Measurements from ENCODE around the gene BCAM. TPM values are rescaled to one million over a fixed set of nuclear protein-coding genes. Genes with fewer than 3 reads are reported as not detected.
A peak's percentile ranks its signal among the peaks of the same experiment; 100 is the strongest.

The BCAM gene, protein sequence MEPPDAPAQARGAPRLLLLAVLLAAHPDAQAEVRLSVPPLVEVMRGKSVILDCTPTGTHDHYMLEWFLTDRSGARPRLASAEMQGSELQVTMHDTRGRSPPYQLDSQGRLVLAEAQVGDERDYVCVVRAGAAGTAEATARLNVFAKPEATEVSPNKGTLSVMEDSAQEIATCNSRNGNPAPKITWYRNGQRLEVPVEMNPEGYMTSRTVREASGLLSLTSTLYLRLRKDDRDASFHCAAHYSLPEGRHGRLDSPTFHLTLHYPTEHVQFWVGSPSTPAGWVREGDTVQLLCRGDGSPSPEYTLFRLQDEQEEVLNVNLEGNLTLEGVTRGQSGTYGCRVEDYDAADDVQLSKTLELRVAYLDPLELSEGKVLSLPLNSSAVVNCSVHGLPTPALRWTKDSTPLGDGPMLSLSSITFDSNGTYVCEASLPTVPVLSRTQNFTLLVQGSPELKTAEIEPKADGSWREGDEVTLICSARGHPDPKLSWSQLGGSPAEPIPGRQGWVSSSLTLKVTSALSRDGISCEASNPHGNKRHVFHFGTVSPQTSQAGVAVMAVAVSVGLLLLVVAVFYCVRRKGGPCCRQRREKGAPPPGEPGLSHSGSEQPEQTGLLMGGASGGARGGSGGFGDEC
- 29.4 and 41.2 TPM in 2 replicates for total RNA-seq

DNA sequence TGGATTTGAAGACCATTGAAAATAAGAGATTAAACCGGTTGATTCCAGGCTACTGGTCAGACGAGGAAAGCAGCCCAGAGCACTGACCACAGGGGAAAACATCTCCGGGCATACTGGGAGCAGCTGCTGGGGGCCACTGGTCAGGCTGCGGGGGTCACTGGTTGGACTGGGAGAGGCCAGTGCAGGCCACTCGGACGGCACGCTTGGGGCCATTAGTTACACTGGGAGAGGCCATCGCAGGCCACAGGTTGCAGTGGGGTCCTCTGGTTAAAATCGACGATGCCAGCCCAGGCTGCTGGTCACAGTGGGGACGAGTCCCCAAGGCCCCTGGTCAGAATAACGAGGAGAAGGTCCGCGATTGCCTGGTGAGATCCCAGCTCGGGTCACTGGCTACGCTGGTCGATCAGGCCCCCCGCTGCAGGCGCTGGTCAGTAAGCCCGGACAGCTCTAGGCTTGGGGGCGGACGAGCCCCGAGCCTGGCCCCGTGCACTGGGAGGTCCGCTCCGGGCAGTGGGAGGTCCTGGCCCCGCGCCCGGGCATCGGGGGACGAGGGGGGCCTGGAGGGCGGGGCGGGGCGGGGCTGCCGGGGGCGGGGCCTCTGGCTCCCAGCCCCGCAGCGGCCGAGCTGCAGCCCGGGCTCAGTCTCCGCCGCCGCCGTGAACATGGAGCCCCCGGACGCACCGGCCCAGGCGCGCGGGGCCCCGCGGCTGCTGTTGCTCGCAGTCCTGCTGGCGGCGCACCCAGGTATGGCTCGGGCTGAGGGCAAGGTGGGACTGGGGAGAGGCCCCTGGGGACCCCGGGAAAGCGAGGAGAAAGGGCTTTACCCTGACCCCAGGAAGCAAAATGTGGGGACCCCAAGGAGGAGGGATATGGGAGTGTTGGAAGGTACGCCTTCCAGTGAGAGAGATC is at the start of gene BCAM:
Gene BCAM, plus strand, starts transcription at position 641 of the 909 bp plus-strand sequence. Its CDS starts 22 bp downstream, at position 663.

DNA sequence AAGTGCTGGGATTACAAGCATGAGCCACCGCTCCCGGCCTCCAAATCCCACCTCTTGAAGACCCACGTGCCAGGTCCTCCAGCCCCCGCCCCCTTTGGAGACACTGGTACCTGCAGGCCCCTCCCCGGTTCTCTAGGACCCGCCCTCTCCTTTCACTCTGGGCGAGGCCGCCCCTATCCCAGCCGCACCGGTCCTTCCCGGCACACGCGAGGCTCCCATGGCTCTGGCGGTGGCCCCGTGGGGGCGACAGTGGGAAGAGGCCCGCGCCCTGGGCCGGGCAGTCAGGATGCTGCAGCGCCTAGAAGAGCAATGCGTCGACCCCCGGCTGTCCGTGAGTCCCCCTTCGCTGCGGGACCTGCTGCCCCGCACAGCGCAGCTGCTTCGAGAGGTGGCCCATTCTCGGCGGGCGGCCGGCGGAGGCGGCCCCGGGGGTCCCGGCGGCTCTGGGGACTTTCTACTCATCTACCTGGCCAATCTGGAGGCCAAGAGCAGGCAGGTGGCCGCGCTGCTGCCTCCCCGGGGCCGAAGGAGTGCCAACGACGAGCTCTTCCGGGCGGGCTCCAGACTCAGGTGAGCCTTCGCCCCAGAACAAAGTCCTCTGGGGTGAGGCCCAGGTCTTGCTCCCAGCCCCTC is 31.1 kb upstream of the BCAM start, which contains the start of gene CBLC:
Gene CBLC, plus strand, starts transcription at position 176 of the 633 bp plus-strand sequence. Its CDS starts 42 bp downstream, at position 218.

DNA sequence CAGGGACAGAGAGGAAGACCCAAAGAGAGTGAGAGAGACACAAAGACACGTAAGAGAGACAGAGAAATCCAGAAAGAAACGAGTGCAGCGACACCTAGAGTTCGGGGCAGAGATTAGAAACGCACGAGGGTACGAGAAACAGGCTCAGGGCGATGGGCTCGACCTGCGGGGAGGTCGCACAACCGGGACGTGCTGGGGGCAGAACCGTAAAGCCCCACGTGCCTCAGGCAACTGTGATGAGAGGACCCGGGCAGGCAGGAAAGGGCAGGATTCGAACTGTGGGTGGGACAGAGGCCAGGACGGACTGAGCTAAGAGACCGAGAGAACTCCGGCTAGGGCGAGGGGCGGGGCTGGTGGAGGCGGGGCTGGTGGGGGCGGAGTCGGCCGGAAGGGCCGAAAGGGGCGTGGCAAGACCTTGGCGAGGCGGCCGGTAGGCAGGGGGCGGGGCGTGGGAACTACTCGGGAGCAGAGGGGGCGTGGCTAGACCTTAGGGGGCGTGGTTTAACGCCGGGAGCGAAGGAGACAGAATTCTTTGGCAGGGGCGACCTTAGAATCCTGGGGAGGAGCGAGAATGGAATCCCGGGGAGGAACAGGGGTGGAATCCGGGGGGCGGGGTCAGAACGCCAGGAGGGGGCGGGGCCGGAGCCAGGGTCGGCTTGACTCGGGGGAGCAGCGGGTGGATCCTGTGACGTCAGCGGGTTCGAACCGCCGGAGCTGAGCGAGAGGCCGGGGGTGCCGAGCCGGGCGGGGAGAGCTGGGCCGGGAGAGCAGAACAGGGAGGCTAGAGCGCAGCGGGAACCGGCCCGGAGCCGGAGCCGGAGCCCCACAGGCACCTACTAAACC is 36.9 kb downstream of the BCAM start, which contains the start of gene NECTIN2:
Gene NECTIN2, plus strand, starts transcription at position 686 of the 843 bp plus-strand sequence. CDS start 229 bp downstream, outside the sequence.

Small RNA genes within 50 kb of the gene (small RNA-seq; reads per million reads assigned to genes)
- 0.34 reads per million, percentile 14 among the genes with 10 or more reads in this experiment for gene RF00156

Other genes starting within 250 kb of the BCAM start
- gene IGSF23, start 195.5 kb upstream of the BCAM start, total RNA-seq = 0.29 and 0.65 TPM in 2 replicates
- 174 and 243 TPM in 2 replicates for gene PVR, start 165.2 kb upstream of the BCAM start, total RNA-seq
- gene CEACAM19, start 137.6 kb upstream of the BCAM start, total RNA-seq = 3.3 and 4.6 TPM in 2 replicates
- gene CEACAM16, start 110.0 kb upstream of the BCAM start, total RNA-seq = under 0.01 TPM in 1 of 2 replicates, not detected in the other
- gene BCL3, start 60.4 kb upstream of the BCAM start, total RNA-seq = 4.8 and 5.6 TPM in 2 replicates
- gene CBLC, start 31.2 kb upstream of the BCAM start, total RNA-seq = not detected in 2 replicates
- 141 and 176 TPM in 2 replicates for gene NECTIN2, start 37.2 kb downstream of the BCAM start, total RNA-seq
- 88.1 and 88.8 TPM in 2 replicates for gene TOMM40, start 82.2 kb downstream of the BCAM start, total RNA-seq
- 0.67 and 0.98 TPM in 2 replicates for gene APOE, start 96.7 kb downstream of the BCAM start, total RNA-seq
- 0.33 and 0.86 TPM in 2 replicates for gene APOC1, start 105.5 kb downstream of the BCAM start, total RNA-seq
- gene APOC4, start 133.1 kb downstream of the BCAM start, total RNA-seq = not detected in 2 replicates
- gene APOC2, start 136.9 kb downstream of the BCAM start, total RNA-seq = not detected in 2 replicates
- gene CLPTM1, start 146.3 kb downstream of the BCAM start, total RNA-seq = 51.3 and 58.8 TPM in 2 replicates
- gene RELB, start 192.4 kb downstream of the BCAM start, total RNA-seq = 12.4 and 14.7 TPM in 2 replicates
- gene CLASRP, start 229.9 kb downstream of the BCAM start, total RNA-seq = 19.6 and 31.4 TPM in 2 replicates

Measured in vein endothelial cell (primary cell).